H1 (cell line): ENCODE measurements around the gene DUOX1. TPM values are rescaled to one million over a fixed set of nuclear protein-coding genes. Genes with fewer than 3 reads are reported as not detected.

ENCODE experiments used
- CTCF ChIA-PET: fragments of 300-600 bp; sonication (Branson Sonifier 250); formaldehyde crosslinking; loops from one replicate; lab custom pipeline; 2021; ENCODE audit not compliant: partially characterized antibody; lab: Charles Lee
- POLR2A ChIA-PET: fragments of 300-600 bp; sonication (Branson Sonifier 250); formaldehyde crosslinking; loops from one replicate; lab custom pipeline; 2021; ENCODE audit warnings: inconsistent platforms; ENCODE audit not compliant: partially characterized antibody; lab: Charles Lee
- DNase-seq, 2 experiments: peaks; one replicate each; pipeline versions ENCODE4 v3.0.0 to v3.0.0-alpha.2; 2010 to 2022; ENCODE audit warnings: low spot score in 2 of 2, low read depth in 1 of 2, mixed read lengths in 1 of 2
- FAIRE-seq: peaks from 2 replicates; lab custom pipeline; 2011; peaks lifted over from hg19 to GRCh38; lab: Jason Lieb, UNC
- H2AFZ ChIP-seq: 2 replicates; pipeline ENCODE4 v1.8.1; 2012; ENCODE audit warnings: low read length, inconsistent platforms
- H2AK5ac ChIP-seq: 2 replicates; pipeline ENCODE4 v1.6.1; 2013; ENCODE audit warnings: low read depth, low read length
- H2BK120ac ChIP-seq: replicated peaks from 2 replicates; pipeline ENCODE3; 2013; ENCODE audit warnings: low read depth, low read length, inconsistent platforms
- H2BK12ac ChIP-seq: 2 replicates; pipeline ENCODE4 v1.6.1; 2013; ENCODE audit warnings: low read depth, low read length
- H2BK15ac ChIP-seq: 2 replicates; pipeline ENCODE4 v1.6.1; 2013; ENCODE audit warnings: low read length
- H2BK20ac ChIP-seq: 2 replicates; pipeline ENCODE4 v1.6.1; 2013; ENCODE audit warnings: low read length
- H2BK5ac ChIP-seq: 2 replicates; pipeline ENCODE4 v1.6.1; 2013; ENCODE audit warnings: low read depth, low read length
- H3K14ac ChIP-seq: 2 replicates; pipeline ENCODE4 v1.6.1; 2013; ENCODE audit warnings: inconsistent platforms; ENCODE audit not compliant: insufficient read length
- H3K18ac ChIP-seq: 2 replicates; pipeline ENCODE4 v1.6.1; 2013; ENCODE audit warnings: low read length; ENCODE audit errors: extremely low read depth
- H3K23ac ChIP-seq: 2 replicates; pipeline ENCODE4 v1.6.1; 2013; ENCODE audit warnings: inconsistent platforms; ENCODE audit not compliant: insufficient read length
- H3K23me2 ChIP-seq: 2 replicates; pipeline ENCODE4 v1.6.1; 2013; ENCODE audit warnings: low read depth, low read length
- H3K27ac ChIP-seq: 2 replicates; pipeline ENCODE4 v1.6.1; 2011; ENCODE audit warnings: low read depth, low read length, inconsistent platforms
- H3K27me3 ChIP-seq, 4 experiments: replicated peaks in 1 of 4; 1 replicate in 1 of 4; 2 replicates in 3 of 4; pipeline versions ENCODE4 v1.6.1 to v1.8.1; 2011 to 2013; ENCODE audit warnings: low read length in 3 of 4, mild to moderate bottlenecking in 3 of 4, inconsistent platforms in 2 of 4, mixed read lengths in 2 of 4, moderate library complexity in 1 of 4; ENCODE audit not compliant: control insufficient read depth in 3 of 4, insufficient read depth in 3 of 4; ENCODE audit errors: extremely low read depth in 1 of 4
- H3K36me3 ChIP-seq, 4 experiments: 2 replicates each; pipeline versions ENCODE4 v1.6.1 to v1.8.1; 2011 to 2013; ENCODE audit warnings: mild to moderate bottlenecking in 4 of 4, low read length in 3 of 4, moderate library complexity in 2 of 4, control low read depth in 1 of 4, inconsistent platforms in 1 of 4; ENCODE audit not compliant: insufficient read depth in 4 of 4, control insufficient read depth in 2 of 4
- H3K4ac ChIP-seq: replicated peaks from 2 replicates; pipeline ENCODE3; 2013; ENCODE audit warnings: low read length, low read depth, mixed read lengths, inconsistent platforms; ENCODE audit not compliant: insufficient read length
- H3K4me1 ChIP-seq, 4 experiments: replicated peaks in 1 of 4; 1 replicate in 1 of 4; 2 replicates in 3 of 4; pipeline versions ENCODE4 v1.6.1 to v1.8.1; 2011 to 2013; ENCODE audit warnings: low read length in 3 of 4, inconsistent platforms in 2 of 4, mixed read lengths in 1 of 4; ENCODE audit not compliant: insufficient read depth in 4 of 4, control insufficient read depth in 3 of 4
- H3K4me2 ChIP-seq, 2 experiments: 2 replicates each; pipeline versions ENCODE4 v1.6.1 to v1.8.1; 2011 to 2013; ENCODE audit warnings: low read depth in 2 of 2, low read length in 2 of 2, control low read depth in 1 of 2, inconsistent platforms in 1 of 2, mild to moderate bottlenecking in 1 of 2; ENCODE audit not compliant: insufficient read depth in 1 of 2
- H3K4me3 ChIP-seq, 4 experiments: fragments of 200-600, 300-600 bp in 1 of 4; sonication (generic), shearing (Covaris generic), sonication (Bioruptor Twin) in 1 of 4; 2 replicates each; pipeline versions ENCODE4 v1.5.1 to v1.8.1; 2011 to 2016; ENCODE audit warnings: low read length in 4 of 4, low read depth in 3 of 4, control low read depth in 2 of 4, inconsistent platforms in 2 of 4, mild to moderate bottlenecking in 2 of 4, mixed read lengths in 1 of 4, moderate library complexity in 1 of 4; ENCODE audit not compliant: insufficient read depth in 2 of 4; ENCODE audit errors: extremely low read depth in 1 of 4
- H3K56ac ChIP-seq: replicated peaks from 2 replicates; pipeline ENCODE3; 2013; ENCODE audit warnings: low read depth, mild to moderate bottlenecking, mixed read lengths, low read length, inconsistent platforms; ENCODE audit not compliant: insufficient read length
- H3K79me1 ChIP-seq: 2 replicates; pipeline ENCODE4 v1.6.1; 2013; ENCODE audit warnings: low read depth, low read length, control low read depth
- H3K79me2 ChIP-seq, 2 experiments: 2 replicates each; pipeline versions ENCODE4 v1.6.1 to v1.8.1; 2012 to 2013; ENCODE audit warnings: low read length in 2 of 2, mild to moderate bottlenecking in 2 of 2, inconsistent platforms in 1 of 2; ENCODE audit not compliant: insufficient read depth in 2 of 2, control insufficient read depth in 1 of 2
- H3K9ac ChIP-seq, 4 experiments: replicated peaks in 1 of 4; 1 replicate in 1 of 4; 2 replicates in 3 of 4; pipeline versions ENCODE4 v1.6.1 to v1.8.1; 2011 to 2013; ENCODE audit warnings: low read depth in 3 of 4, low read length in 3 of 4, control low read depth in 2 of 4, mild to moderate bottlenecking in 2 of 4, moderate library complexity in 2 of 4, inconsistent platforms in 1 of 4; ENCODE audit errors: extremely low read depth in 1 of 4
- H3K9me3 ChIP-seq, 2 experiments: 2 replicates each; pipeline versions ENCODE4 v1.6.1 to v1.8.1; 2012 to 2013; ENCODE audit warnings: mild to moderate bottlenecking in 2 of 2, moderate library complexity in 2 of 2, control low read depth in 1 of 2, inconsistent platforms in 1 of 2, low read depth in 1 of 2, low read length in 1 of 2, mixed read lengths in 1 of 2; ENCODE audit not compliant: insufficient read depth in 2 of 2
- H4K20me1 ChIP-seq, 2 experiments: replicated peaks in 1 of 2; 2 replicates each; pipeline versions ENCODE3 to v1.8.1; 2011 to 2013; ENCODE audit warnings: inconsistent platforms in 2 of 2, low read length in 2 of 2, mild to moderate bottlenecking in 1 of 2; ENCODE audit not compliant: insufficient read depth in 2 of 2, control insufficient read depth in 1 of 2
- H4K5ac ChIP-seq: 2 replicates; pipeline ENCODE4 v1.6.1; 2013; ENCODE audit warnings: low read length, low read depth, mixed read lengths, inconsistent platforms; ENCODE audit not compliant: insufficient read length
- H4K8ac ChIP-seq: 2 replicates; pipeline ENCODE4 v1.8.0; 2013; ENCODE audit warnings: mild to moderate bottlenecking, moderate library complexity, low read length, inconsistent platforms; ENCODE audit not compliant: insufficient read depth; ENCODE audit errors: extremely low read depth
- H4K91ac ChIP-seq: replicated peaks from 2 replicates; pipeline ENCODE3; 2013; ENCODE audit warnings: low read length, mixed read lengths, inconsistent platforms; ENCODE audit not compliant: insufficient read length
- BACH1 ChIP-seq: IDR thresholded peaks from 2 replicates; pipeline ENCODE4 v1.6.1; 2012; ENCODE audit warnings: low read length, improper control_type of control experiment
- KDM4A ChIP-seq: IDR thresholded peaks from one replicate; pipeline ENCODE4 v1.7.1; 2012; ENCODE audit warnings: low read depth, mild to moderate bottlenecking, moderate library complexity, low read length, inconsistent platforms; ENCODE audit not compliant: severe bottlenecking
- RAD21 ChIP-seq, 2 experiments: IDR thresholded peaks in 1 of 2; conservative IDR thresholded peaks in 1 of 2; 2 replicates each; pipeline ENCODE4 v1.6.1; 2011; ENCODE audit warnings: low read depth in 2 of 2, low read length in 2 of 2, improper control_type of control experiment in 1 of 2, inconsistent platforms in 1 of 2, mild to moderate bottlenecking in 1 of 2, moderate library complexity in 1 of 2
- RXRA ChIP-seq: IDR thresholded peaks from 2 replicates; pipeline ENCODE4 v1.6.1; 2011; ENCODE audit warnings: low read depth, mild to moderate bottlenecking, low read length, moderate library complexity; ENCODE audit not compliant: insufficient read depth
- SAP30 ChIP-seq: fragments of 300-600 bp; sonication (generic); IDR thresholded peaks from 2 replicates; pipeline ENCODE4 v1.7.1; 2012; ENCODE audit warnings: low read length, moderate library complexity, mild to moderate bottlenecking, inconsistent platforms; ENCODE audit not compliant: insufficient read depth, insufficient replicate concordance
- SP1 ChIP-seq: IDR thresholded peaks from 2 replicates; pipeline ENCODE4 v1.6.1; 2011; ENCODE audit warnings: low read depth, low read length
- SP2 ChIP-seq: IDR thresholded peaks from 2 replicates; pipeline ENCODE4 v1.6.1; 2012; ENCODE audit warnings: mild to moderate bottlenecking, low read length, inconsistent platforms
- TBP ChIP-seq: IDR thresholded peaks from 2 replicates; pipeline ENCODE4 v1.6.1; 2011; ENCODE audit warnings: low read depth, low read length, improper control_type of control experiment
- YY1 ChIP-seq: IDR thresholded peaks from 2 replicates; pipeline ENCODE4 v1.6.1; 2011; ENCODE audit warnings: low read depth, mild to moderate bottlenecking, low read length
- WGBS, 2 experiments: shearing (Covaris generic) in 1 of 2; methylation state at CpG; one replicate each; pipeline versions ENCODE4 v1.1.6 to v1.1.7; 2013 to 2015; ENCODE audit warnings: low lambda C conversion rate in 2 of 2, mixed read lengths in 2 of 2, inconsistent platforms in 1 of 2, low coverage in 1 of 2, missing lambda C conversion rate in 1 of 2; ENCODE audit not compliant: insufficient replicate concordance in 2 of 2, insufficient coverage in 1 of 2, insufficient read length in 1 of 2; ENCODE audit errors: extremely low coverage in 1 of 2, missing lambda C conversion rate in 1 of 2; 5-methylcytosine and 5-hydroxymethylcytosine counted together
- polyA plus RNA-seq, 7 experiments: library from polyadenylated mRNA; depleted of rRNA in 3 of 7; stranded (reverse) in 5 of 7; unstranded in 2 of 7; fragments of >200 nt in 5 of 7; fragments of 200-250 nt in 2 of 7; gene quantifications; 1 replicate in 5 of 7; 2 replicates in 1 of 7; 4 replicates in 1 of 7; pipeline versions ENCODE4 v1.2.1 to v1.2.3, GENCODE V29; 2011 to 2013; ENCODE audit warnings: missing spikeins in 2 of 7, mixed read lengths in 2 of 7
- total RNA-seq: library from RNA; stranded (reverse); fragmentation: NEBNext Ultra II Directional; extraction: Animal tissue kit (Norgen Biotek cat#: 25700); gene quantifications from 2 replicates; pipeline ENCODE4 v1.2.1, GENCODE V29; 2021
- TF ChIP-seq, protein P1 (sequence below): IDR thresholded peaks from 2 replicates; pipeline ENCODE4 v1.6.1; 2012; ENCODE audit warnings: inconsistent platforms
- TF ChIP-seq, protein P2 (sequence below): IDR thresholded peaks from 2 replicates; pipeline ENCODE4 v1.6.1; 2011; ENCODE audit warnings: low read depth, mild to moderate bottlenecking, low read length; ENCODE audit not compliant: insufficient read depth

Gene DUOX1
- total and polyA plus RNA-seq, 2 of the 8 experiments (the other 6 are each of a cell fraction or from before 2014, with no cell fraction given), result 0.84 to 1.4 TPM

DNA sequence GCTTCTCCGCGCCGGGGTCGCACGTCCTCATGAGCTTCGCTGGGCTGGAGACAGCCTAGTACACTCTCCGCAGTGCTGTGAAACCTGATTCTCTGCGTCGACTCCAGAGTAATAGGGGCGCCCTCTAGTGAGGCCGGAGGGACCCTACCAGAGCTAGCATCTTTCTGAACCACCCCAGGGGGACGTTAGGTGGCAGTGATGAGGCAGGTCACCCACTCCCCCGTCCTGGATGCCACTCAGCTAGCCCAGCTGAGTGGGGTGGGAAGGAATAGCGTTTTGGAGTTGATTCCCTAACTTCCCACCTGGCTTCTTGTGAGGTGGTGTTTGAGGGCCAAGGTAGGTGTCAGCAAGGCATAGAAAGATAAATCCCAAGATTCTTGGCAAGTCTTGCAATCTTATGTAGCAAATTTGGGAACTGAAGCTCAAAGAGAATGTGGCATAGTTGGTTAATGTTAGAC, 11.6 kb upstream of the DUOX1 start:
- peak; percentile 61 to 93 for DNase-seq
- Histone ChIP-seq H3K27ac (no peak overlapping the region), H3K9me3 (no peaks in the 10 kb centered on the region; a peak in 1 of 4 replicates), H3K27me3 (peaks cover 48 to 61% (median 54%) of the 10 kb centered on the region in 4 experiments), H4K8ac (no peak overlapping the region), H3K4me2 (peak overlapping the region; percentile 4 to 59; a peak in 2 of 4 replicates), H2BK12ac (no peak overlapping the region), H2AK5ac (no peak overlapping the region), H3K79me2 (no peaks in the 10 kb centered on the region), H4K91ac (no peak overlapping the region), H3K14ac (no peak overlapping the region), H2AFZ (no peak overlapping the region), H4K5ac (no peak overlapping the region), H4K20me1 (peaks cover 17 to 34% of the 10 kb centered on the region in 2 experiments), H3K9ac (no peak overlapping the region), H3K23ac (no peak overlapping the region), H3K4ac (no peak overlapping the region), H3K4me1 (peaks cover 0 to 17% (median 14%) of the 10 kb centered on the region in 4 experiments; a peak in 6 of 7 replicates), H3K18ac (no peak overlapping the region), H3K36me3 (peaks cover 0 to 4% (median 0%) of the 10 kb centered on the region in 4 experiments; a peak in 1 of 8 replicates), H2BK20ac (no peak overlapping the region), H2BK5ac (no peak overlapping the region), H3K56ac (no peak overlapping the region), H3K79me1 (no peaks in the 10 kb centered on the region), H2BK120ac (no peak overlapping the region), H3K23me2 (peaks cover under 1% of the 10 kb centered on the region; the same call in 1 of the 2 replicates), H2BK15ac (no peak overlapping the region), H3K4me3 (peak overlapping the region in 2 of 4 experiments; percentile 38 to 54; a peak in 4 of 8 replicates)
- POLR2A ChIA-PET, result interaction anchor here (0.6 to 1.1 kb wide), 3 partner anchors 37 to 95 kb away, joined by 3 read pairs; partner anchors contain the start of gene SORD
- CTCF ChIA-PET, result interaction anchor here (0.6 to 2.7 kb wide), 47 partner anchors 9 to 574 kb away, joined by 3 to 38 read pairs (median 4); partner anchors contain the start of genes DUOX1 and DUOXA1
- peak; percentile 94 for FAIRE-seq
- 2% methylated on average over 14 of the region's 14 CpGs; no CpG with 5 or more reads in 1 of the 2 experiments for WGBS, 2 experiments
- no peak for TF ChIP-seq SP2
- peak; percentile 88 for TF ChIP-seq BACH1
- TF ChIP-seq RAD21 (IDR thresholded peaks at IDR 0.05 in 1 of 2, conservative IDR thresholded peaks at IDR 0.05 in 1 of 2; ENCODE audit: low read depth in 2 of 2, low read length in 2 of 2), result peak; percentile 65 to 77
- 0 out of 2 replicates have a peak, but pooled peaks have one; percentile 44 for TF ChIP-seq RXRA
- no peak for TF ChIP-seq SP1
- TF ChIP-seq, protein P1, sequence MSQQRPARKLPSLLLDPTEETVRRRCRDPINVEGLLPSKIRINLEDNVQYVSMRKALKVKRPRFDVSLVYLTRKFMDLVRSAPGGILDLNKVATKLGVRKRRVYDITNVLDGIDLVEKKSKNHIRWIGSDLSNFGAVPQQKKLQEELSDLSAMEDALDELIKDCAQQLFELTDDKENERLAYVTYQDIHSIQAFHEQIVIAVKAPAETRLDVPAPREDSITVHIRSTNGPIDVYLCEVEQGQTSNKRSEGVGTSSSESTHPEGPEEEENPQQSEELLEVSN, result 0 out of 2 replicates have a peak, but pooled peaks have one; percentile 26
- TF ChIP-seq SAP30, result no peak
- TF ChIP-seq, protein P2, sequence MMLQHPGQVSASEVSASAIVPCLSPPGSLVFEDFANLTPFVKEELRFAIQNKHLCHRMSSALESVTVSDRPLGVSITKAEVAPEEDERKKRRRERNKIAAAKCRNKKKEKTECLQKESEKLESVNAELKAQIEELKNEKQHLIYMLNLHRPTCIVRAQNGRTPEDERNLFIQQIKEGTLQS, result 0 out of 2 replicates have a peak, but pooled peaks have one; percentile 41
- TF ChIP-seq TBP, result peak; percentile 9; the same call in 1 of the 2 replicates
- peak; percentile 55; the same call in 1 of the 2 replicates for TF ChIP-seq YY1
- TF ChIP-seq KDM4A, result no peak
